GM20431 (cell line): ENCODE measurements around the gene UGCG.
"Not testable (repeated sequence)": the region's sequence is repeated elsewhere in the genome, so short reads cannot be mapped to it uniquely, and the experiment has no call there.

Experiments
- in situ Hi-C: fragments of 300-500 bp; cut with MseI, MboI; formaldehyde crosslinking; loops from one replicate; pipeline ENCODE4 v1.15.0; 2020; ENCODE audit warnings: low sequenced_read_pairs; ENCODE audit not compliant: unreplicated experiment

Gene UGCG

DNA sequence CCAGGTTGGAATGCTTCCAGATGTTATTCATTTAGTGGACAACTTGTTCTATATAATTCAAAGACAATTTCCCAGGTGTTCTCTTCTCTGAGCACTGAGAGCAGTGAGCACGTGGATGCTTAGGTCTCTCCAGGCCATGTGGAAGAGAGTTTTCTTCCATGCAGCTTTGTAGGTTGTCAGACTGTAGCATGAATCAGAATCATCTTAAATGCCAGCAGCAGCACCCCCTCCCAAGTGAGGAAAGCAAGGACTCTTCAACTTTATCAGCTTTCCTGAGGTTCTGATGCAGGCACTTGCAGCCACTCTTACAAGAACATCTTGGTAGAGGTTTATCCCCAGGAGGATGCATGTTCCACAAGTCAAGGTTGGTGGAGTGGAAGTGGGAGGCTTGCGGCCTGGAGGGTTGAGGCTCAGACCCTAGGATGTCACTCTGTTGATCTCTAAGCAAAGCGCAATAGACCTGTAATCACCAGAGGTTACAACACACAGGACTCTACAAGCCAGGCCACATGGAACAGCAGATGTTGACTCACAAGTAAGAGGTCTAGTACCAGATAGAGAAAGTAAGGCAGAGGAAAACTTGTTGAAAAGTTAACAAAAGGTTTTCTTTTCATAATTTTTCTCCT lies 47.7 kb downstream of the UGCG start:
- in situ Hi-C loops, result no loop called here

DNA sequence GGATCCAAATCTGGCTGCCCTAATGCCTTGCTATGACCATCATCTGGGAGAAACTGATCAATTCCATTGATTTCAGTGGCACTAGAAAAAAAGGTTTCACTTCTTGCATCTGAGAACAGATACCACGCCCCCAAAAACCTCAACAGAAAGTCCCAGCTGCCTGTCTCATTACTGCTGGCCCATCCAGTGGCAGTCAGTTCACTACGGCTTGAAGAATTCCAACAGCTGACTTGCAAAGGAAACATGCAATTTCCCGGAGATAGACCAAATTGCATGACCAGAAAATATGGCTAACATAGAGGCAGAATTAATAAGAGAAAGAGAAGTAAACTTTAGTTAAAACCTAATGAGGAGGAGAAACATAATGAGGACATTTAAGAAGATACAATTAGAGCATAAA lies 48.6 kb downstream of the UGCG start:
- in situ Hi-C loops, result no loop called here

DNA sequence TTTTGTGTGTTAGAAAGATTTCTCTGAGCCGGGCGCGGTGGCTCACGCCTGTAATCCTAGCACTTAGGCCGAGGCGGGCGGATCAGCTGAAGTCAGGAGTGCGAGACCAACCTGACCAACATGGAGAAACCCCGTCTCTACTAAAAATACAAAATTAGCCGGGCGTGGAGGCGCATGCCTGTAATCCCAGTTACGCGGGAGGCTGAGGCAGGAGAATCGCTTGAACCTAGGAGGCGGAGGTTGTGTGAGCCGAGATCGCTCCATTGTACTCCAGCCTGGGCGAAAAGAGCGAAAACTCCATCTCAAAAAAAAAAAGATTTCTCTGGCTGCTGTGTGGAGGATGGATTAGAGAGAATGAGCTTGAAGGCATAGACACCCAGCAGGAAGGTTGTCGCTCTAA lies 51.5 kb downstream of the UGCG start:
- in situ Hi-C loops, result not testable (repeated sequence)

DNA sequence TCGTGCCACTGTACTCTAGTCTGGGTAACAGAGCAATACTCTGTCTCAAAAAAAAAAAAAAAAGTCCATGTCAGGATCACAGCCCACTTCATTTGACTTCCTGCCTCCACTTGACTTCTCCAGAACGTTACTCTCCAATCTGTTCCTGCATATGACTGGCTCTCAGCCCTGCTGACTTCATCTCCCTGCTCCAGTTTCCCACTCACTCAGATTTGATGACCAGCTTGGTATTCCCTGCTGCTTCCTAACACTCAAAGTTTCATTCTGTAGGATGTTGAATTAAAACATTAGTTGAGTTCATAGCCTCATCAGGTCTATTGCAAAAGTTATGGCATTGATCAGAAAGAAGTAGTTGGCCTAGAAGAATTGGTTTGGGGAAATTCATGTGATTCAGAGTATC lies 52.3 kb downstream of the UGCG start:
- in situ Hi-C loops, result no loop called here

DNA sequence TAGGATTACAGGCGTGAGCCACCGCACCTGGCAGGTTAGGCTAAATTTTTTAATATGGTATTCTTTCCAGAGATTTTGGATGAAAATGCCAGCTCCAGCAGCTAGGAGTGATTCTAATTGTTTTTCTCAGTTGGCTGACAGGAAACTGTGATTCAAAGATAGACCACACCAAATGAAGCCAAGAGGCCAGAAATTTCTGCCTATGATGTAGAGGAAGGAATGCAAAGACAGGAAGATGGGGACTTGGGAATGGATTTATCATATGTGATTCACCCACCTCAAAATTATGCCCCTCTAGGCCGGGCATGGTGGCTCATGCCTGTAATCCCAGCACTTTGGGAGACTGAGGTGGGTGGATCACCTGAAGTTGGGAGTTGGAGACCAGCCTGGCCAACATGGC lies 53.3 kb downstream of the UGCG start:
- in situ Hi-C loops, result no loop called here

DNA sequence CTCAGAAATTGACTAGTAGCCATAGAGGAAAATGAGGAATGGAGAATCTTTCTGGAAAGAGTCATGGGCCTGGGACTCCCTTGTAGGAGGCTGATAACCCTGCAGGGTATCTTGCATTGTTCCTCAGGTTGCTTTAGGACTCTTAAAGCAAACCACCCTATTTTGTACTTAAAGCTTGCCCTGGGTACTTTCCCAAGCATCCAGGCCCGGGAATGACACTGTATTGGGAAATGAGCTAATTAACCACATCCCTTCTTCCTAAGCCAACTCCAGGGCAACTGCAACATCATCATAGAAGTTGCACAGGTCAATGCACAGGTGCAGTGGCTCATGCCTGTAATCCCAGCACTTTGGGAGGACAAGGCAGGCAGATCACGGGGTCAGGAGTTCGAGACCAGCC lies 55.9 kb downstream of the UGCG start:
- in situ Hi-C loops, result no loop called here

DNA sequence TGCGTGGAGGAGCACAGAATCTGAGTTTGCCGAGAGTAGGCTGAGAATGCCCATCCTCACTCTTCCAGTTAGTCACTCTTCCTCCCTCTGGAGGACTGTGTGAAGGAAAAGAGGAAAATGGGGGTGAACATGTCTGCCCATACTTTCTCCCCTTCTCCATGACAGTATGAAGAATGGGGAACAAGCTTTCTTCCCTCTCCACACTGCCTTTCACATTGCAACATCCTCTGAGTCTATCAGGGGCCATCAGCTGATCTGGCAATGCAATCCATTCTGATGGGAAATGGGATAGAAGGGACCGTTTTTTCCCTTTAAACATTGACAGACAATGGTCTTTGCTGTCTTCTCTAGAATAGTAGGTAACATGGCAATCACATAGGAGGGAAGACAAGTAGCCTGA lies 56.8 kb downstream of the UGCG start:
- in situ Hi-C loops, result no loop called here

DNA sequence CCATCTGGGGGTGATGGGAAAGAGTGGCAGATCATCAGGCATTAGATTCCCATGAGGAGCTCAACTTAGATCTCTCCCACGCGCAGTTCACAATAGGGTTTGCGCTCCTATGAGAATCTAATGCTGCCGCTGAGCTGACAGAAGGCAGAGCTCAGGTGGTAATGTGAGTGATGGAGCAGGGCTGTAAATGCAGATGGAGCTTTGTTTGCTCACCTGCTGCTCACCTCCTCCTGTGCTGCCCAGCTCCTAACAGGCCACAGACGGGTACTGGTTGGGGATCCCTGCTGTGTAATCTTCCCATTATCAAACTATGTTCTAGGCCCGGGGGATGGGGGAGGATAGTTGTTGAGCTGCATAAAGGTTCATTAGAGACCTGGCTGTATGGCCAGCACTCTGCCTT lies 58.4 kb downstream of the UGCG start:
- in situ Hi-C loops, result no loop called here

DNA sequence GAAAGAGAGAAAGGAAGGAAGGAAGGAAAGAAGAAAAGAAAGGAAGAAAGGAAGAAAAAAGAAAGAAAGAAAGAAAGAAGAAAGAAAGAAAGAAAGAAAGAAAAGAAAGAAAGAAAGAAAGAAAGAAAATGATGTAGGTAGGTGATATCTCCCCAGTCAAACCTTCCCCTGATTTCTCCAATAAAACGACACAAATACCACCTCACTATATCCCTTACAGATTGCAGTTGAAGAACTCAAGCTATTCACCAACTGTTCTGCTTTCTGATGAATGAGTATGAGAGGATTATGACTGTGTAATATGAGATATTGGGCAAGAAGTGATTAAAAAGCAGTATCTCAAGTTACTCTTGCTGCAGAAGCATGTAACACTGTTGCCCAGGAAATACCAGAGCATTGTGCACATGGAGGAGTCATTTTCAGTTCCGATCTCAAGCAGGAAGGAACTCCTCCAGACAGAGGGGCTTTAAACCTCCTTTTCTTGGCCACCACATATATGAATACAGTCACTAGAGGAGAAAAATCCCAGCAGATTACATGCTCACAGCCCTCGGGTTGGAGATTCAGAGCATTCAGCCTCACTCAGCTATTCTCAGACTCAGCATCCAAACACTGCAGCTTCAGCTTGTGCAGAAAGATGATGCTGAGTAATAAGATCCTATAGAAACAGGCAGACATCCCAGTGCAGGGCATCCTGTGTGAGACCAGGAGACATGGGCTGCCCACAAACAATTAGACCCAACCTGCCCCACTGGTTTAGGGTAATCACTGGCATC lies 61.4 kb downstream of the UGCG start:
- in situ Hi-C loops, result no loop called here

DNA sequence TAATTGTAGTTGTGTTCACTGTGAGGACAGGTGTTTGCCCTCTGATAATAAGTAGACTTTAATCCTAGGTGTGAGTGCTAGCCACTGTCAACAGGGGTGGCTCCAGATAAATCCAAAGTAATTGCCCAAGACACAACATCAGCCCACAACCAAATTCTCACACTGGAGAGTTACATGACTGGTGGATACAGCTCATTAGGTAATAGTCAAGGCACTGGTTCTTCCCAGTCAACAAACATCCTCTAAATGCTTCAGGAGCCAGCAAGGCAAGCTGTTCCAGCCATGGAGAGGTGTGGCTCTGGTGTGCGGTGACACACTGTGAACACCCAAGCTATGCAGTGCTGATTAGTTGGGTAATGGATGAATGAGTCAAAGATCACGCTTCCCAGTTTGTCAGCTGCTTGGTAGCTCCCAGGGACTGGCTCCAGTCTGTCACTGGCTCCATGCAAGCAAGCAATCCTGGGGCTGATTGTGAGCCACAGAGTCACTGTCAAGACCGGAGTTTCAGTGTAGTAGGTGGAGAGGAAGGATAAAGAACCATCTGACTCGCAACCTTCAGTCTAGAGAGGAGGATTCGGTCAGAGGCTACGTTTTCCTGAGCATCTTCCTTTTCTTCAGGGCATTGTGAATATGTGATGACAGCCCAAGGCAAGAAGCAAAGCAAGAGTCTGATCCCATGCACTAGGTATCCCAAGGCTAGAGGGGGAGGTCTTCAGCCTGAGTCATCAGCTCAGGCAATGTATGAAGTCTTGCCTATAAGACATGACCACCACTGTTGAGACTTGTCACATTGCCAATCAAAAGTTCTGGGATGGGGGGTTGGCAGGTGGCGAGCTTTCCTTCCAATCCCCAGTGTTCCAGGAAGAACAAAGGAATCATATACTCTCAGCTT lies 63.1 kb downstream of the UGCG start:
- in situ Hi-C loops, result no loop called here

DNA sequence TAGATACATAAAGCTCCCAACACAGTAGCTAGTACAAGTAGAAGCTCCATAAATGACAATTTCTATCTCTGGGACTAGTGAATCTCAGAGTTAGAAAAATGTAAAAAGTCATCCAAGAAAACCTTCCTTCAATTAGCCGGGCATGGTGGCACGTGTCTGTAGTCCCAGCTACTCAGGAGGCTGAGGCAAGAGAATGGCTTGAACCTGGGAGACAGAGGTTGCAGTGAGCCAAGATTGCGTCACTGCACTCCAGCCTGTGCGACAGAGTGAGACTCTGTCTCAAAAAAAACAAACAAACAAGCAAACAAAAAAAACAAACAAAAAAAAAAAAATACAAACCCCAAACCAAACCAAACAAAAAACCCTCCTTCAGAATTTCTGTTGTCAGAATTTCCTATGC lies 63.9 kb downstream of the UGCG start:
- in situ Hi-C loops, result not testable (repeated sequence)

DNA sequence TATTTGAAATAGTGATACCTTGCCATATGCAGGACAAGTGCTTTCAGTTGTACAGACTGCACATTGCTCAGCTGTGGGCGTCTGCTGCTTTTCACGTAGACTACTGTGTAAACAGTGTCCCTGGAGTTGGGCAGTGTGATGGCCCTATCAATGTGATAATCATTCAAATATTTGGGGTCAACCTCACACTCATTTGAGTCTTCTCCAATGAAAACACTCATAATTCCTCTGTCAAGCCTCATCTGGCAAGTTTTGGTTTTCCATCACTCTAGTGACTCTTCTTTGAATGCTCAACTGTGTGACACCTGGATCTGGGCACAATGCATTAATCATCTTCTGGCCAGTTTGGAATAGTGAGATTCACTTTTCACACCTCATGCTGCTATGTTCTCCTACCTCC lies 64.4 kb downstream of the UGCG start:
- in situ Hi-C loops, result no loop called here

DNA sequence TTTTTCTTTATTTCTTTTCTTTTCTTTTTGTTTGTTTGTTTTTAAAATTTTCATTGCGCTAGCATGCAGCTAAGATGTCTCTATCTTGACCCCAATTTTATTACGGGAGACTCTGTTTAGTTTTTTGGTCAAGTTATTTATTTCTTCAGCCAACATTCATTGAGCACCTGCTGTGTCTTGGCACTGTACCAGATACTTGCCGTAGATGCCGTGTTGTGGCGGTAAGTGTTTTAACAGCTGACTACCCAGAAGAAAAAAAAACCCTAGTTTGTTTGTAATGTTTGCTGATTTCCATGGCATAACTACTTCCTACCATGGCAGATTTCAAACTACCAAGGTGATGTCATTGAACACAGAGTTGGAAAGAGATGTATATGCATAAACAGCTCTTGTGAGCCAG lies 65.0 kb downstream of the UGCG start:
- in situ Hi-C loops, result no loop called here

DNA sequence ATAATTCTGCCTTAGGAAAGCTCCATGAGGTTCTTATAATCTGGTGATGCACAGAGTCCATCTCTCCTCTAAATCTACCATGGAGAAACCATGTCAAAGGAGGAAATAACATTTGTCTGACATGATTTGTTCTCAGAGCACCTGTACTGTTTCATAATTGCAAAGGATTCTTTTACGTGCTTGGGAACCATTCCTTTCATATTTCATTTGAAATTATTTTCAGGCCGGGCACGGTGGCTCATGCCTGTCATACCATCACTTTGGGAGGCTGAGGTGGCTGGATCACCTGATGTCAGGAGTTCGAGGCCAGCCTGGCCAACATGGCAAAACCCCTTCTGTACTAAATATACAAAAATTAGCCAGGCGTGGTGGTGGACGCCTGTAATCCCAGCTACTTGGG lies 65.4 kb downstream of the UGCG start:
- in situ Hi-C loops, result no loop called here

DNA sequence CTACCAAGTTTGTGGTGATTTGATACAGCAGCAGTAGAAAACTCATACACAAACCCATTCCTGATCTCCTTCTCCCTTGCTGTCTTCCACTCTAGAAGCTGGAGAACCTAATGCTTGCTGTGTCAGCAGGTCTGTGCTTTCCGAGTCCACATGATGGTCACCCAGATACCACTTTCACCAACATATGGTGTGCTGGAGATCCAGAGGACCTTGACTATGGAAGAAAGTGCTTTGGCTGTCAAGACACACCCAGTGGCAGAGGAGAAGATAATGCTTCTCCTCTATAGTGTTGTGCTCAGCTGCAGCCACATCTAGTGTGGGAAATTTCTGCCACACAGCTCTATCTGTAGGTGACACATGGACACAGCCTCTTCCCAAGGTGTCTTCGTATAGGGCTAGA lies 67.4 kb downstream of the UGCG start:
- in situ Hi-C loops, result no loop called here

DNA sequence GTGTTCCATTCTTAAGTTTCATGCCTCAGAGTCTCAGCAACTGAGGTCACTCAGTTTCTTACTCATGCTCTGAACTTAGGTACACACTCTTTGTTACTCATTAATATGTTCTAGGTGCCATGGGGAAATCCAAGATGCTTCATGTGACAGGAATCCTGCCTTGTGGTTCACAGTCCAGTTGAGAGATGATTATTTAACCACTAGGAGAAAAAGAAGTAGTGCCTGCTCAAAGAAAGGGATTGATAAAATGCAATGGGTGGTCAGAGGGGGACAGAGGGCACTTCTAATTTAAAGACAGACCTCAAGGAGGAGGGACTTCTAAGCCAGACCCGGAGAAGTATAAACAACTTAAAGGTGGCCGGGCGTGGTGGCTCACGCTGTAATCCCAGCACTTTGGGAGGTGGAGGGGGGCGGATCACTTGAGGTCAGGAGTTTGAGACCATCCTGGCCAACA lies 69.0 kb downstream of the UGCG start:
- in situ Hi-C loops, result no loop called here

DNA sequence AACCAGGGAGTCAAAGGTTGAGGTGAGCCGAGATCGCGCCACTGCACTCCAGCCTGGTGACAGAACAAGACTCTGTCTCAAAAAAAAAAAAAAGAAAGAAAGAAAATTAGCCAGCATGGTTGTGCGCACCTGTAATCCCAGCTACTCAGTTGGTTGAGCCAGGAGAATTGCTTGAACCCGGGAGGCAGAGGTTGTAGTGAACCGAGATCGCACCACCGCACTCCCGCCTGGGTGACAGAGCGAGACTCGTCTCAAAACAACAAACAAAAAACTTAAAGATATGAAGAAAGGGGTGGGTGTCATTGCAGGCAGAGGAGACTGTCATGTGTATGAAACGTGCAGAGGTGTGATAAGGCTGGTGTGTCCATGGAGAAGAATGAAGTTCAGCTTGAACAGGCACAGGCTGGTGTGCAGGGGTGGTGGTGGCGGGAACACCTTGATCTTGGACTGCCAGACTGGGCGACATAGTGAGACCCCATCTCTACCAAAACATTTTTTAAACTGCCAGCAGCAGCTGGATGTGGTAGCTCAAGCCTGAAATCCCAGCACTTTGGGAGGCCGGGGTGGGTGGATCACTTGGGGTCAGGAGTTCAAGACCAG lies 69.6 kb downstream of the UGCG start:
- in situ Hi-C loops, result no loop called here

DNA sequence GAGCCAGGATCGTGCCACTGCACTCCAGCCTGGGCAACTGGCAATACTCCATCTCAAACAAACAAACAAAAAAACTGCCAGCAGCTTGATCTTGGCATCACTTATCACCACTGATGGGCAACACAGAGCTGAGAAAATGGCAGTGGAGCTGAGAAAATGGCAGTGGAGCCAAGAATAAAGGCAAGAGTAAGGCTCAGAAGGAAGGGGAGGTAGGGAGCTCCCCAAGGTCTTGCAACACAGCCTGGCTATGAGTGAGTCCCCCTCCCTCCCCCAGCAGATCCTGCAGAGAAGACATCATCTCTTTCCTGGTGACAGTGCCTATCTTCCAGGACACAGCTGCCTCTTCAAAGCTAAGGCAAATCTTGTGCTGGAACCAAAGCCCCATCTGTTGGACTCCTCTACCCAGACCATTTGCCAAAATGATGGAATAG lies 70.3 kb downstream of the UGCG start:
- in situ Hi-C loops, result no loop called here

DNA sequence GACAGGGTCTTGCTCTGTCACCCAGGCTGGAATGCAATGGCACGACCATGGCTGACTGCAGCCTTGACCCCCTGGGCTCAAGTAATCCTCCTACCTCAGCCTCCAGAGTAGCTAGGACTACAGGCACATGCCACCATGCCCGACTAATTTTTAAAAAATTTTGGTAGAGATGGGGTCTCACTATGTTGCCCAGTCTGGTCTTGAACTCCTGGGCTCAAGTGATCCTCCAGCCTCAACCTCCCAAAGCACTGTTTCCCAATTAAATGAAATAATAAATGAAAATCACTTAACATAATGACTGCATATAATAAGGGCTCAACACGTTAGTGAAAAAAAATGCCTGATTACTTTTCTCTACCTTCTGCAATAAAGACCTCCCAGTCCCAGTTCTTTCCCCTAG lies 71.0 kb downstream of the UGCG start:
- in situ Hi-C loops, result no loop called here

DNA sequence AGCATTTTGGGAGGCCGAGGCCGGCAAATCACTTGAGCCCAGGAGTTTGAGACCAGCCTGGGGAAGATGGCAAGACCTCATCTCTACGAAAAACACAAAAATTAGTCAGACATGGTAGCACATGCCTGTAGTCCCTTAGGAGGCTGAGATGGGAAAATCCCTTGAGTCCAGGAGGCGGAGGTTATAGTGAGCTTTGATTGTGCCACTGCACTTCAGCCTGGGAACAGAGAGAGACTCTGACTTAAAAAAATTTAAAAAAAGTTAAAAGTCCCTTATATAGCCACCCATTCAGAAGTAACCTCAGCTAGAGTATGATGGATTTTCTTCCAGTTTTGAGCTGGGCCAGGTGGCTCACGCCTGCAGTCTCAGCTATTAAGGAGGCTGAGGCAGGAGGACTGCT lies 72.4 kb downstream of the UGCG start:
- in situ Hi-C loops, result no loop called here

DNA sequence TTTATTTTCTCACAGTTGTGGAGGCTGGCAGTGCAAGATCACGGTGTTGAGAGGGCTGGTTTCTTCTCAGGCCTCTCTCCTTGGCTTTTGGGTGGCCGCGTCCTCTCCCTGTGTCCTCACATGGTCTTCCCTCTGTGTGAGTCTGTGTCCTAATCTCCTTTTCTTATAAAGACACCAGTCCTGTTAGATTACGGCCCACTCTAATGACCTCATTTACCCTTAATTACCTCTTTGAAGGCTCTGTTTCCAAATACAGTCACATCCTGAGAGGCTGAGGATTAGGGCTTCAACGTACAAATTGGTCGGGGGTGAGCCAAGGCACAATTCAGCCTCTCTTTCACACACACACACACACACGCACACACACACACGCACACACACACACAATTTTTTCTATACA lies 73.0 kb downstream of the UGCG start:
- in situ Hi-C loops, result no loop called here
